A549 treated with DMSO at 1 μM for 4 hours (cell line): ENCODE results near the gene ASAH2. TPM values are rescaled to one million over a fixed set of nuclear protein-coding genes. Genes with fewer than 3 reads are reported as not detected.

Source experiments
- total RNA-seq: library from RNA; stranded (reverse); fragments of 200-300 nt; extraction: Qiagen RNA extraction; gene quantifications from 5 replicates; pipeline ENCODE4 v1.2.3, GENCODE V29; 2022; ENCODE audit warnings: low read depth

Gene ASAH2
- total RNA-seq, result 0.80 to 3.3 TPM (median 1.3 TPM) in 5 replicates

DNA sequence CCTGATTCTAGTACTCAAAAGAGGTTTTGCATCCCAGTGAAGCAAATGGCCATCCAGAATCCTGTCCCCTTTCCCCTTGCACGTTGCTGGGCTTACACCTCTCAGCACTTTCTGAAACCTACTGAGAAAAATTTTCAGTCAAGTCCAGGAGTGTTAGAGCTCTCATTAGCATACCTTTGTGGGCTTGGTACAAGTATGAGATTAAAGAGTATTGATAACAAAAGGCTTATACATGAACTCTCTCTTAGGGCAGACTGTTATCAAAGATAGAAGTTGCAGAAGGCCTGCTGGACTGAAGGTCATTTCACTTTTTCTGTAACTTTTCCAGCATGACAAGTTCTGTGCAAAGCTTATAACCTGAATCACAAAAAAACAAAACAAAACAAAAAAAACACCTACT, at the start of gene ASAH2:
TSS of gene ASAH2 (minus strand) at position 123 of the 400 bp plus-strand sequence. CDS start 2,906 bp downstream, outside the sequence.

Other genes starting within 250 kb of the ASAH2 start
- 12.9 to 14.3 TPM (median 13.2 TPM) in 5 replicates for gene WASHC2A, start 183.6 kb downstream of the ASAH2 start, total RNA-seq